MCF 10A (cell line): ENCODE measurements around the gene MLXIPL. TPM values are rescaled to one million over a fixed set of nuclear protein-coding genes. Genes with fewer than 3 reads are reported as not detected.
"Not testable (repeated sequence)": the region's sequence is repeated elsewhere in the genome, so short reads cannot be mapped to it uniquely, and the experiment has no call there.

ENCODE experiments used
- BruUV-seq: library from RNA; stranded (reverse); fragments of 400-500 nt; replicated peaks from 2 replicates; lab custom pipeline; 2021; lab: Mats Ljungman, UMichigan
- CTCF ChIA-PET: fragments of 300-600 bp; sonication (Branson Sonifier 250); formaldehyde crosslinking; extraction: SDS; loops from one replicate; lab custom pipeline; 2021; ENCODE audit warnings: antibody characterized with exemption, inconsistent platforms; lab: Yijun Ruan, JAX
- POLR2A ChIA-PET: fragments of 300-600, 350-650 bp; sonication (Branson Sonifier 250); formaldehyde crosslinking; extraction: SDS; loops from one replicate; lab custom pipeline; 2020; ENCODE audit warnings: antibody characterized with exemption, inconsistent platforms; lab: Yijun Ruan, JAX
- DNase-seq: peaks from one replicate; pipeline ENCODE4 v3.0.0-alpha.2; 2018; ENCODE audit not compliant: unreplicated experiment
- H3K27ac Mint-ChIP-seq: one replicate; pipeline ENCODE4 v1.8.0; 2022; ENCODE audit warnings: mild to moderate bottlenecking, low read depth, mixed read lengths; ENCODE audit not compliant: unreplicated experiment
- H3K27me3 Mint-ChIP-seq: one replicate; pipeline ENCODE4 v1.8.0; 2022; ENCODE audit warnings: mixed read lengths; ENCODE audit not compliant: insufficient read depth, unreplicated experiment
- H3K36me3 Mint-ChIP-seq: one replicate; pipeline ENCODE4 v1.8.0; 2022; ENCODE audit warnings: mild to moderate bottlenecking, moderate library complexity, mixed read lengths; ENCODE audit not compliant: insufficient read depth, unreplicated experiment
- H3K4me1 Mint-ChIP-seq: one replicate; pipeline ENCODE4 v1.8.0; 2022; ENCODE audit warnings: mixed read lengths; ENCODE audit not compliant: insufficient read depth, unreplicated experiment
- H3K4me3 Mint-ChIP-seq: one replicate; pipeline ENCODE4 v1.8.0; 2022; ENCODE audit warnings: mild to moderate bottlenecking, moderate library complexity, mixed read lengths; ENCODE audit not compliant: unreplicated experiment
- H3K9me3 Mint-ChIP-seq: one replicate; pipeline ENCODE4 v1.8.0; 2022; ENCODE audit warnings: mixed read lengths; ENCODE audit not compliant: unreplicated experiment
- CTCF ChIP-seq: fragments of 200-600 bp; IDR thresholded peaks from one replicate; pipeline ENCODE4 v1.8.0; 2022; ENCODE audit warnings: antibody characterized with exemption, mild to moderate bottlenecking; ENCODE audit not compliant: unreplicated experiment
- intact Hi-C: fragments of 100-400 bp; cut with micrococcal nuclease; formaldehyde crosslinking; loops from 2 replicates; pipeline ENCODE4 v1.14.1; 2022
- total RNA-seq: library from RNA; stranded (reverse); gene quantifications from 2 replicates; pipeline ENCODE4 v1.2.3, GENCODE V29; 2022

Gene MLXIPL
- total RNA-seq, 1 experiment from 2014 or later: not detected

GRCh38 chr7:73622527-73622908 lies 1.8 kb downstream of the MLXIPL start:
- BruUV-seq: no TSS peak
- no peaks in the 10 kb centered on the region for H3K9me3 Mint-ChIP-seq
- peaks cover 11% of the 10 kb centered on the region for H3K36me3 Mint-ChIP-seq
- no peak for TF ChIP-seq CTCF
- no peak for DNase-seq
- H3K4me3 Mint-ChIP-seq: no peak overlapping the region
- no peaks in the 10 kb centered on the region for H3K27me3 Mint-ChIP-seq
- ChIA-PET CTCF (interaction anchor here (0.5 to 6.2 kb wide), 2 partner anchors 16 to 104 kb away, joined by 6 to 42 read pairs; no protein-coding TSS in a partner anchor), POLR2A (no interaction called here)
- no peaks in the 10 kb centered on the region for H3K4me1 Mint-ChIP-seq
- no peak overlapping the region for H3K27ac Mint-ChIP-seq
- intact Hi-C loops: no loop called here

- no peaks in the 10 kb centered on the region for H3K4me1 Mint-ChIP-seq
- no peak overlapping the region for H3K4me3 Mint-ChIP-seq
- intact Hi-C loops: no loop called here
- POLR2A ChIA-PET: no interaction called here
- no peaks in the 10 kb centered on the region for H3K9me3 Mint-ChIP-seq
- CTCF ChIA-PET: interaction anchor here (1.1 to 6.2 kb wide), 2 partner anchors 15 to 104 kb away, joined by 5 to 42 read pairs; no protein-coding TSS in a partner anchor
- BruUV-seq: no TSS peak
- no peaks in the 10 kb centered on the region for H3K27me3 Mint-ChIP-seq
- no peak overlapping the region for H3K27ac Mint-ChIP-seq
- H3K36me3 Mint-ChIP-seq: peaks cover 8% of the 10 kb centered on the region
- no peak for DNase-seq
- no peak for TF ChIP-seq CTCF
Measured at GRCh38 chr7:73621168-73622063, 2.9 kb downstream of the MLXIPL start.

GRCh38 chr7:73619394-73619793 lies 4.9 kb downstream of the MLXIPL start:
- H3K36me3 Mint-ChIP-seq, H3K27ac Mint-ChIP-seq, BruUV-seq, H3K4me1 Mint-ChIP-seq, H3K9me3 Mint-ChIP-seq, intact Hi-C loops, DNase-seq, H3K4me3 Mint-ChIP-seq, H3K27me3 Mint-ChIP-seq: not testable (repeated sequence)
- CTCF ChIA-PET: interaction anchor here (0.5 to 6.2 kb wide), 2 partner anchors 13 to 49 kb away, joined by 3 to 42 read pairs; no protein-coding TSS in a partner anchor
- POLR2A ChIA-PET: interaction anchor here (0.7 kb wide), 1 partner anchor 20 kb away, joined by 4 read pairs; no protein-coding TSS in a partner anchor

- DNase-seq: no peak
- Mint-ChIP-seq H3K4me1 (peaks cover 9% of the 10 kb centered on the region), H3K9me3 (no peaks in the 10 kb centered on the region), H3K27ac (no peak overlapping the region), H3K36me3 (peaks cover 8% of the 10 kb centered on the region), H3K27me3 (no peaks in the 10 kb centered on the region), H3K4me3 (no peak overlapping the region)
- TF ChIP-seq CTCF: no peak
- ChIA-PET POLR2A (interaction anchor here (0.7 kb wide), 1 partner anchor 38 kb away, joined by 3 read pairs; no protein-coding TSS in a partner anchor), CTCF (interaction anchor here (0.6 to 6.2 kb wide), 3 partner anchors 12 to 279 kb away, joined by 3 to 42 read pairs (median 4); no protein-coding TSS in a partner anchor)
- no TSS peak for BruUV-seq
- intact Hi-C loops: no loop called here
Measured at GRCh38 chr7:73618538-73618937, 5.8 kb downstream of the MLXIPL start.

GRCh38 chr7:73617520-73617919 lies 6.8 kb downstream of the MLXIPL start:
- POLR2A ChIA-PET: interaction anchor here (0.7 kb wide), 1 partner anchor 585 kb away, joined by 4 read pairs; no protein-coding TSS in a partner anchor
- H3K9me3 Mint-ChIP-seq, DNase-seq, H3K27me3 Mint-ChIP-seq, H3K36me3 Mint-ChIP-seq, BruUV-seq, H3K27ac Mint-ChIP-seq, H3K4me3 Mint-ChIP-seq, intact Hi-C loops: not testable (repeated sequence)
- CTCF ChIA-PET: interaction anchor here (0.6 to 6.2 kb wide), 5 partner anchors 11 to 891 kb away, joined by 4 to 42 read pairs (median 5); no protein-coding TSS in a partner anchor
- H3K4me1 Mint-ChIP-seq: peaks cover 14% of the 10 kb centered on the region
